KMS-11 (cell line): ENCODE results near the gene CADM4.

Experiments
- H2AFZ ChIP-seq: fragments of 200-600 bp; sonication (generic); 2 replicates; pipeline ENCODE4 v1.6.1; 2016; ENCODE audit warnings: antibody characterized with exemption, mixed run types, low read depth
- H3K27ac ChIP-seq: fragments of 200-600 bp; sonication (generic); 2 replicates; pipeline ENCODE4 v1.6.1; 2016; ENCODE audit warnings: mild to moderate bottlenecking, mixed run types
- H3K27me3 ChIP-seq: fragments of 200-600 bp; sonication (generic); 2 replicates; pipeline ENCODE4 v1.6.1; 2017; ENCODE audit warnings: mild to moderate bottlenecking, low read depth, mixed run types, moderate library complexity; ENCODE audit not compliant: insufficient read depth
- H3K36me3 ChIP-seq: fragments of 200-600 bp; sonication (generic); 2 replicates; pipeline ENCODE4 v1.6.1; 2017; ENCODE audit warnings: mild to moderate bottlenecking, mixed run types; ENCODE audit not compliant: insufficient read depth
- H3K4me1 ChIP-seq: fragments of 200-600 bp; sonication (generic); 2 replicates; pipeline ENCODE4 v1.6.1; 2016; ENCODE audit warnings: mild to moderate bottlenecking, low read depth, mixed run types; ENCODE audit not compliant: poor library complexity, severe bottlenecking
- H3K4me2 ChIP-seq: fragments of 200-600 bp; sonication (generic); 2 replicates; pipeline ENCODE4 v1.7.0; 2016; ENCODE audit warnings: mild to moderate bottlenecking, mixed run types
- H3K4me3 ChIP-seq: fragments of 200-600 bp; sonication (generic); IDR thresholded peaks from 2 replicates; pipeline ENCODE4 v1.6.1; 2017; ENCODE audit warnings: low read depth, low read length, mixed read lengths; ENCODE audit not compliant: insufficient read depth
- H3K79me2 ChIP-seq: fragments of 200-600 bp; sonication (generic); 2 replicates; pipeline ENCODE4 v1.6.1; 2016; ENCODE audit warnings: low read depth, mixed run types; ENCODE audit not compliant: insufficient read depth
- H3K9ac ChIP-seq: fragments of 200-600 bp; sonication (generic); 2 replicates; pipeline ENCODE4 v1.6.1; 2016; ENCODE audit warnings: mild to moderate bottlenecking, mixed run types
- H4K20me1 ChIP-seq: fragments of 200-600 bp; sonication (generic); 2 replicates; pipeline ENCODE4 v1.6.1; 2016; ENCODE audit warnings: mild to moderate bottlenecking, mixed run types; ENCODE audit not compliant: insufficient read depth
- TF ChIP-seq, protein P1 (sequence below): fragments of 200-600 bp; sonication (generic); conservative IDR thresholded peaks from 2 replicates; pipeline ENCODE4 v1.6.1; 2017; ENCODE audit warnings: low read depth, mild to moderate bottlenecking, antibody characterized with exemption, low read length, moderate library complexity, mixed read lengths

CADM4 gene

GRCh38 chr19:43586346-43586745 lies 53.3 kb downstream of the CADM4 start:
- Histone ChIP-seq H3K9ac (no peak overlapping the region), H4K20me1 (no peaks in the 10 kb centered on the region), H3K4me3 (no peak overlapping the region), H2AFZ (no peak overlapping the region), H3K4me1 (peaks cover 10% of the 10 kb centered on the region), H3K27ac (no peak overlapping the region), H3K36me3 (no peaks in the 10 kb centered on the region), H3K27me3 (no peaks in the 10 kb centered on the region), H3K4me2 (no peak overlapping the region), H3K79me2 (no peaks in the 10 kb centered on the region)
- TF ChIP-seq, protein P1, sequence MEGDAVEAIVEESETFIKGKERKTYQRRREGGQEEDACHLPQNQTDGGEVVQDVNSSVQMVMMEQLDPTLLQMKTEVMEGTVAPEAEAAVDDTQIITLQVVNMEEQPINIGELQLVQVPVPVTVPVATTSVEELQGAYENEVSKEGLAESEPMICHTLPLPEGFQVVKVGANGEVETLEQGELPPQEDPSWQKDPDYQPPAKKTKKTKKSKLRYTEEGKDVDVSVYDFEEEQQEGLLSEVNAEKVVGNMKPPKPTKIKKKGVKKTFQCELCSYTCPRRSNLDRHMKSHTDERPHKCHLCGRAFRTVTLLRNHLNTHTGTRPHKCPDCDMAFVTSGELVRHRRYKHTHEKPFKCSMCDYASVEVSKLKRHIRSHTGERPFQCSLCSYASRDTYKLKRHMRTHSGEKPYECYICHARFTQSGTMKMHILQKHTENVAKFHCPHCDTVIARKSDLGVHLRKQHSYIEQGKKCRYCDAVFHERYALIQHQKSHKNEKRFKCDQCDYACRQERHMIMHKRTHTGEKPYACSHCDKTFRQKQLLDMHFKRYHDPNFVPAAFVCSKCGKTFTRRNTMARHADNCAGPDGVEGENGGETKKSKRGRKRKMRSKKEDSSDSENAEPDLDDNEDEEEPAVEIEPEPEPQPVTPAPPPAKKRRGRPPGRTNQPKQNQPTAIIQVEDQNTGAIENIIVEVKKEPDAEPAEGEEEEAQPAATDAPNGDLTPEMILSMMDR = no peak

- H2AFZ ChIP-seq = no peak overlapping the region
- no peaks in the 10 kb centered on the region for H3K36me3 ChIP-seq
- H4K20me1 ChIP-seq = no peaks in the 10 kb centered on the region
- no peak overlapping the region for H3K4me3 ChIP-seq
- no peak overlapping the region for H3K9ac ChIP-seq
- peaks cover 10% of the 10 kb centered on the region for H3K4me1 ChIP-seq
- H3K4me2 ChIP-seq = no peak overlapping the region
- no peaks in the 10 kb centered on the region for H3K79me2 ChIP-seq
- H3K27ac ChIP-seq = no peak overlapping the region
- TF ChIP-seq, protein P1 = no peak
- no peaks in the 10 kb centered on the region for H3K27me3 ChIP-seq
Measured at GRCh38 chr19:43584484-43584883, 55.2 kb downstream of the CADM4 start.

DNA sequence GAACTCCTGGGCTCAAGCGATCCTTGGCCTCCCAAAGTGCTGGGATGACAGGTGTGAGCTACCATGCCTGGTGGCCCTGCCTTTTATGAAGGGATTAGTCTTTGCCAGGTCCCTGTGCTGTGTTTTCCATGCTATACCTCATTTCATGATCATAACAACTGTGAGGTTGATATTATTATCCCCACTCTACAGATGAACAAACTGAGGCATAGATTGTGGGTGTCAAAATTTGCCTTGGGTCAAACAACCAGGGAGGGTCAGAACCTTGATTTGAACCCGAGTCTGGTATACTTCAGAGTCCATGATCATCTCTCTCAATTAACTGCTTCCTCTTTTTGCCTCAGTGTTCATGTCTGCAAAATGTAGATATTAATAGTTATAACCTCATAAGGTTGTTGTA lies 57.2 kb downstream of the CADM4 start:
- no peaks in the 10 kb centered on the region for H3K36me3 ChIP-seq
- TF ChIP-seq, protein P1 = no peak
- no peak overlapping the region for H3K9ac ChIP-seq
- no peaks in the 10 kb centered on the region; the same call in 1 of the 2 replicates for H3K27me3 ChIP-seq
- H4K20me1 ChIP-seq = no peaks in the 10 kb centered on the region
- no peak overlapping the region for H3K27ac ChIP-seq
- H2AFZ ChIP-seq = no peak overlapping the region
- H3K4me3 ChIP-seq = no peak overlapping the region
- no peaks in the 10 kb centered on the region for H3K79me2 ChIP-seq
- H3K4me2 ChIP-seq = no peak overlapping the region
- H3K4me1 ChIP-seq = peaks cover 10% of the 10 kb centered on the region

DNA sequence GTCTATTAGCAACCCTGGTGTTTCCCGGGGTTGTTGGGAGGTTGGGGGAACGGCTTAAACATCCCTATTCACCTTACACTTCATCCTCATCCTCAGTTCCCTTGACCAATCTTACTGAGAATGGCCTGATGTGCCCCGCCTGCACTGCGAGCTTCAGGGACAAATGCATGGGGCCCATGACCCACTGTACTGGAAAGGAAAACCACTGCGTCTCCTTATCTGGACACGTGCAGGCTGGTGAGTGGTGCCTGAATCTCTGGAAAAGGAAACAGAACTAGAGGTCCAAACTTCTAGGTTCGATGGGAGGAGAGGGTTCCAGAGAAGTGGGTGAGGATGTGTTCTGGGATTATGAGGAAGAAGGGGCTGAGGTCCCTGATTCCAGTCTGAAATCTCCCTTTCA lies 58.2 kb downstream of the CADM4 start:
- H3K27ac ChIP-seq = no peak overlapping the region
- no peaks in the 10 kb centered on the region for H3K79me2 ChIP-seq
- H3K27me3 ChIP-seq = no peaks in the 10 kb centered on the region; the same call in 1 of the 2 replicates
- H4K20me1 ChIP-seq = no peaks in the 10 kb centered on the region
- no peak overlapping the region for H3K4me3 ChIP-seq
- TF ChIP-seq, protein P1 = no peak
- no peaks in the 10 kb centered on the region for H3K36me3 ChIP-seq
- no peak overlapping the region for H3K4me2 ChIP-seq
- no peak overlapping the region for H3K9ac ChIP-seq
- H2AFZ ChIP-seq = no peak overlapping the region
- peaks cover 5% of the 10 kb centered on the region for H3K4me1 ChIP-seq
